ENCODE measurements around the gene ABCC1.

DNA sequence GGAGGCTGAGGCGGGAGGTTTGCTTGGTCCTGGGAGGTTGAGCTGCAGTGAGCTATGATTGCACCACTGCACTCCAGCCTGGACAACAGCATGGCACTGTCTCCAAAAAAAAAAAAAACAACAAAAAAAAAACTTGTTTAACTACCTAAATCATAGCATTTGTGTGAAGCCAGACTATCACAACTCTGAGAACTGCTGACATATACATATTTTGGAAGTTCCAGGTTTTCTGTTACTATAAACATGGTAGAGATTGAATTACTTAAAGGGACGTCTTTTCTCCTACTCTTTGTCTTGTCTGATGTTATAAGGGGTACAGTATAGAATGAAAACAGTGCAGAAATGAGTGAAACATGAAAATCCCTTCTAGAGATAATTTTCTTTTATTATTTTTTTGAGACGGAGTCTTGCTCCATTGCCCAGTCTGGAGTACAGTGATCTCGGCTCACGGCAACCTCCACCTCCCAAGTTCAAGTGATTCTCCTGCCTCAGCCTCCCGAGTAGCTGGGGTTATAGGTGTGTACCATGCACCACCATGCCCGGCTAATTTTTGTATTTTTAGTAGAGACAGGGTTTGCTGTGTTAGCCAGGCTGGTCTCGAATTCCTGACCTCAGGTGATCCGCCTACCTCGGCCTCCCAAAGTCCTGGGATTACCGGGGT, 18.4 kb downstream of the ABCC1 start:
- TF ChIP-seq, protein P1, sequence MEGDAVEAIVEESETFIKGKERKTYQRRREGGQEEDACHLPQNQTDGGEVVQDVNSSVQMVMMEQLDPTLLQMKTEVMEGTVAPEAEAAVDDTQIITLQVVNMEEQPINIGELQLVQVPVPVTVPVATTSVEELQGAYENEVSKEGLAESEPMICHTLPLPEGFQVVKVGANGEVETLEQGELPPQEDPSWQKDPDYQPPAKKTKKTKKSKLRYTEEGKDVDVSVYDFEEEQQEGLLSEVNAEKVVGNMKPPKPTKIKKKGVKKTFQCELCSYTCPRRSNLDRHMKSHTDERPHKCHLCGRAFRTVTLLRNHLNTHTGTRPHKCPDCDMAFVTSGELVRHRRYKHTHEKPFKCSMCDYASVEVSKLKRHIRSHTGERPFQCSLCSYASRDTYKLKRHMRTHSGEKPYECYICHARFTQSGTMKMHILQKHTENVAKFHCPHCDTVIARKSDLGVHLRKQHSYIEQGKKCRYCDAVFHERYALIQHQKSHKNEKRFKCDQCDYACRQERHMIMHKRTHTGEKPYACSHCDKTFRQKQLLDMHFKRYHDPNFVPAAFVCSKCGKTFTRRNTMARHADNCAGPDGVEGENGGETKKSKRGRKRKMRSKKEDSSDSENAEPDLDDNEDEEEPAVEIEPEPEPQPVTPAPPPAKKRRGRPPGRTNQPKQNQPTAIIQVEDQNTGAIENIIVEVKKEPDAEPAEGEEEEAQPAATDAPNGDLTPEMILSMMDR (IDR thresholded peaks at IDR 0.05; ENCODE audit: poor library complexity, severe bottlenecking) = no peak
- no peak for TF ChIP-seq MXI1 (conservative IDR thresholded peaks at IDR 0.05; ENCODE audit: poor library complexity, severe bottlenecking)
- no peak for TF ChIP-seq EP300 (conservative IDR thresholded peaks at IDR 0.05; ENCODE audit: poor library complexity, severe bottlenecking)
- no peak for TF ChIP-seq POLR2AphosphoS5 (IDR thresholded peaks at IDR 0.05)
